Loucy (cell line): ENCODE measurements around the gene CFAP20DC.
"Not testable (repeated sequence)": the region's sequence is repeated elsewhere in the genome, so short reads cannot be mapped to it uniquely, and the experiment has no call there.

Experiments used
- H2AFZ ChIP-seq: fragments of 200-600 bp; sonication (generic); 2 replicates; pipeline ENCODE4 v1.6.0; 2016; ENCODE audit warnings: antibody characterized with exemption, mild to moderate bottlenecking, low read length, moderate library complexity
- H3F3A ChIP-seq: fragments of 200-600 bp; 2 replicates; pipeline ENCODE4 v1.6.0; 2016; ENCODE audit warnings: antibody characterized with exemption, low read depth, mild to moderate bottlenecking
- H3K27me3 ChIP-seq: fragments of 200-600 bp; sonication (generic); 2 replicates; pipeline ENCODE4 v1.6.1; 2014; ENCODE audit warnings: low read length, mild to moderate bottlenecking; ENCODE audit not compliant: insufficient read depth, poor library complexity, severe bottlenecking
- H3K36me3 ChIP-seq: fragments of 200-600 bp; sonication (generic); 2 replicates; pipeline ENCODE4 v1.6.1; 2016; ENCODE audit warnings: low read length; ENCODE audit not compliant: insufficient read depth
- H3K4me1 ChIP-seq: fragments of 200-600 bp; sonication (generic); 2 replicates; pipeline ENCODE4 v1.5.1; 2014; ENCODE audit warnings: low read length, mild to moderate bottlenecking; ENCODE audit not compliant: insufficient read depth, poor library complexity, severe bottlenecking
- H3K4me2 ChIP-seq: fragments of 200-600 bp; sonication (generic); 2 replicates; pipeline ENCODE4 v1.6.0; 2014; ENCODE audit warnings: antibody characterized with exemption, low read length, low read depth, mild to moderate bottlenecking; ENCODE audit not compliant: poor library complexity, severe bottlenecking
- H3K4me3 ChIP-seq: fragments of 200-600 bp; sonication (generic); 2 replicates; pipeline ENCODE4 v1.5.1; 2014; ENCODE audit warnings: low read length, mild to moderate bottlenecking, mixed read lengths; ENCODE audit not compliant: poor library complexity, severe bottlenecking
- H3K79me2 ChIP-seq: fragments of 200-600 bp; sonication (generic); 2 replicates; pipeline ENCODE4 v1.6.1; 2014; ENCODE audit warnings: low read length; ENCODE audit not compliant: insufficient read depth
- H3K9ac ChIP-seq: fragments of 200-600 bp; sonication (generic); 2 replicates; pipeline ENCODE4 v1.6.0; 2014; ENCODE audit warnings: mild to moderate bottlenecking, low read depth, low read length, moderate library complexity; ENCODE audit not compliant: poor library complexity, severe bottlenecking
- H3K9me2 ChIP-seq: fragments of 200-600 bp; sonication (generic); replicated peaks from 2 replicates; pipeline ENCODE4 v1.6.1; 2016; ENCODE audit warnings: low read depth, low read length, mixed read lengths
- H3K9me3 ChIP-seq: fragments of 200-600 bp; sonication (generic); 2 replicates; pipeline ENCODE4 v1.6.1; 2014; ENCODE audit warnings: mild to moderate bottlenecking, antibody characterized with exemption, low read length, low read depth; ENCODE audit not compliant: insufficient read depth
- H4K20me1 ChIP-seq: fragments of 200-600 bp; sonication (generic); 2 replicates; pipeline ENCODE4 v1.6.0; 2014; ENCODE audit warnings: antibody characterized with exemption, low read length, mild to moderate bottlenecking; ENCODE audit not compliant: insufficient read depth, poor library complexity, severe bottlenecking
- CTCF ChIP-seq: fragments of 200-600 bp; sonication (generic); conservative IDR thresholded peaks from 2 replicates; pipeline ENCODE4 v1.5.1; 2014; ENCODE audit warnings: mild to moderate bottlenecking, antibody characterized with exemption, low read length
- EZH2phosphoT487 ChIP-seq: fragments of 200-600 bp; IDR thresholded peaks from 2 replicates; pipeline ENCODE4 v1.6.1; 2018; ENCODE audit warnings: antibody characterized with exemption, mild to moderate bottlenecking, moderate library complexity, borderline replicate concordance

CFAP20DC gene

GRCh38 chr3:58696093-58696492, 353.7 kb downstream of the CFAP20DC start:
- H3K79me2 ChIP-seq: no peaks in the 10 kb centered on the region
- no peaks in the 10 kb centered on the region for H3K9me2 ChIP-seq
- H3F3A ChIP-seq: no peaks in the 10 kb centered on the region
- peaks cover 10% of the 10 kb centered on the region; the same call in 1 of the 2 replicates for H3K9me3 ChIP-seq
- no peak overlapping the region for H3K4me3 ChIP-seq
- H3K4me1 ChIP-seq: peaks cover 18% of the 10 kb centered on the region
- TF ChIP-seq EZH2phosphoT487 (no peak), CTCF (no peak)
- H3K4me2 ChIP-seq: peak overlapping the region; percentile 4
- no peaks in the 10 kb centered on the region for H3K36me3 ChIP-seq
- no peak overlapping the region for H3K9ac ChIP-seq
- no peaks in the 10 kb centered on the region for H3K27me3 ChIP-seq
- no peak overlapping the region for H2AFZ ChIP-seq
- H4K20me1 ChIP-seq: no peaks in the 10 kb centered on the region

- Histone ChIP-seq H3K4me1 (peaks cover 12% of the 10 kb centered on the region), H3K9me3 (peaks cover 13% of the 10 kb centered on the region; the same call in 1 of the 2 replicates)
- not testable (repeated sequence) for H3K79me2 ChIP-seq, H3K27me3 ChIP-seq, H3K9me2 ChIP-seq, H3F3A ChIP-seq, H3K4me3 ChIP-seq, H3K36me3 ChIP-seq, H4K20me1 ChIP-seq, H3K9ac ChIP-seq, H2AFZ ChIP-seq, H3K4me2 ChIP-seq
Observed at GRCh38 chr3:58695284-58695683, 354.5 kb downstream of the CFAP20DC start.

GRCh38 chr3:58693940-58694850, 355.6 kb downstream of the CFAP20DC start:
- no peak overlapping the region for H3K9ac ChIP-seq
- H3K27me3 ChIP-seq: no peaks in the 10 kb centered on the region
- H3K4me1 ChIP-seq: peaks cover 12% of the 10 kb centered on the region
- H3K4me3 ChIP-seq: no peak overlapping the region
- H3K4me2 ChIP-seq: no peak overlapping the region
- H3F3A ChIP-seq: no peaks in the 10 kb centered on the region
- no peaks in the 10 kb centered on the region for H4K20me1 ChIP-seq
- H2AFZ ChIP-seq: no peak overlapping the region
- no peaks in the 10 kb centered on the region for H3K9me2 ChIP-seq
- TF ChIP-seq CTCF (no peak), EZH2phosphoT487 (no peak)
- H3K79me2 ChIP-seq: no peaks in the 10 kb centered on the region
- H3K9me3 ChIP-seq: peaks cover 13% of the 10 kb centered on the region; the same call in 1 of the 2 replicates
- no peaks in the 10 kb centered on the region for H3K36me3 ChIP-seq

- no peaks in the 10 kb centered on the region for H3K9me2 ChIP-seq
- TF ChIP-seq EZH2phosphoT487: no peak
- no peak for TF ChIP-seq CTCF
- no peak overlapping the region for H3K4me3 ChIP-seq
- no peaks in the 10 kb centered on the region for H3K79me2 ChIP-seq
- H3K27me3 ChIP-seq: no peaks in the 10 kb centered on the region
- no peaks in the 10 kb centered on the region for H3F3A ChIP-seq
- H3K9ac ChIP-seq: no peak overlapping the region
- no peak overlapping the region for H2AFZ ChIP-seq
- no peak overlapping the region for H3K4me2 ChIP-seq
- H3K4me1 ChIP-seq: peaks cover 12% of the 10 kb centered on the region
- peaks cover 13% of the 10 kb centered on the region; the same call in 1 of the 2 replicates for H3K9me3 ChIP-seq
- no peaks in the 10 kb centered on the region for H3K36me3 ChIP-seq
- no peaks in the 10 kb centered on the region for H4K20me1 ChIP-seq
Observed at GRCh38 chr3:58692484-58692883, 357.3 kb downstream of the CFAP20DC start.
